Urinary bladder (tissue), 4 donors: ENCODE data around the gene NELL2. TPM values are rescaled to one million over a fixed set of nuclear protein-coding genes. Genes with fewer than 3 reads are reported as not detected.

Source experiments
- DNase-seq: peaks from one replicate; pipeline ENCODE4 v3.0.0-alpha.2; 2015; ENCODE audit errors: extremely low spot score
- H3K27ac ChIP-seq: one replicate; pipeline ENCODE4 v1.5.1; 2013; ENCODE audit warnings: low read depth, mild to moderate bottlenecking, moderate library complexity
- H3K36me3 ChIP-seq: one replicate; pipeline ENCODE4 v1.6.1; 2013; ENCODE audit warnings: mild to moderate bottlenecking, moderate library complexity; ENCODE audit not compliant: insufficient read depth
- H3K4me1 ChIP-seq: one replicate; pipeline ENCODE4 v1.6.1; 2013; ENCODE audit warnings: mild to moderate bottlenecking, moderate library complexity; ENCODE audit not compliant: insufficient read depth
- H3K4me3 ChIP-seq: one replicate; pipeline ENCODE4 v1.5.1; 2013; ENCODE audit warnings: low read depth, low read length
- WGBS: extraction: QIAGEN DNeasy Blood & Tissue Kit; methylation state at CpG from one replicate; pipeline ENCODE4 v1.1.7; 2013; 5-methylcytosine and 5-hydroxymethylcytosine counted together
- polyA plus RNA-seq: library from polyadenylated mRNA; stranded (reverse); fragments of 200-250 nt; gene quantifications from one replicate; pipeline ENCODE4 v1.2.3, GENCODE V29; 2013
- total RNA-seq: library from RNA; depleted of rRNA; stranded (reverse); fragments of >200 nt; gene quantifications from one replicate; pipeline ENCODE4 v1.2.3, GENCODE V29; 2014
- donor health status: healthy with polysubstance abuse.
- donor health status: healthy.

The NELL2 gene
- total and polyA plus RNA-seq, 2 donors, result 21.7 to 28.1 TPM

DNA sequence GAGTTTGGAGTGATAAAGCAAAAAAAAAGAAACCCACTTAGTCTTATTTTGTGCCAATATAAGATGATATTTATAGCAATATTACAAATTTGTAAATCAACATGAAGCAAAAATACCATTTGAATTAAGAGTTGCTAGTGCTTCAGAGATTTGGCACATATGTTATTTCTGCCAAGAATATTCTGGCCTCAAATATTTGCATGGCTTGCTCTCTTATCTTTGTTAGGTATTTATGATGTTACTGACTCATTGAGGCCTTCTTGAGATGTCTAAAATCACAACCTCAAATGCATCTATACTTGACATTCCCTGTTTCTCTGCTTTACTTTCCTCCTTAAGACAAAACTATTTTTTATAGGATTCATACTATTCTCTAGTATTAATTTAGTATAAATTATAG lies 301.5 kb downstream of the NELL2 start:
- DNase-seq, result no peak
- Histone ChIP-seq H3K4me1 (no peaks in the 10 kb centered on the region), H3K36me3 (no peaks in the 10 kb centered on the region), H3K27ac (no peak overlapping the region), H3K4me3 (no peak overlapping the region)

DNA sequence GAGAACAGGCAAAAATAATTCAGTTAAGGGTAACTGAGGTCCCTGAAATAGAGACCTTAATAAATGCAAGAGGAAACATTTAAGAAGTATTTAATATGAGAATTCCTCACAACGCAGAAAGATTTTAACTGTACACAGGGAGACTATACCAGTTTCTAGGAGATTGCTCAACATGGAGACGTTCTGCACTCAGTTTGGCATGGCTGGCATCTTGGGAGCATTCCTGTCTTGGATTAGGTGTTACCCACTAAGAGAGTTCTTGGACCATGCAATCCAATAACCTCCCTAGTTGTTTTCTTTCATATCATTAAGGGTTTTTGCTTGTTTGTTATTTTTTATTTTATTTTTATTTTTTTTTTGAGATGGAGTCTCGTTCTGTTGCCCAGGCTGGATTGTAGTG lies 302.4 kb downstream of the NELL2 start:
- DNase-seq, result no peak
- Histone ChIP-seq H3K36me3 (no peaks in the 10 kb centered on the region), H3K27ac (no peak overlapping the region), H3K4me3 (no peak overlapping the region), H3K4me1 (no peaks in the 10 kb centered on the region)
- 83% methylated on average over 3 of the region's 3 CpGs for WGBS

DNA sequence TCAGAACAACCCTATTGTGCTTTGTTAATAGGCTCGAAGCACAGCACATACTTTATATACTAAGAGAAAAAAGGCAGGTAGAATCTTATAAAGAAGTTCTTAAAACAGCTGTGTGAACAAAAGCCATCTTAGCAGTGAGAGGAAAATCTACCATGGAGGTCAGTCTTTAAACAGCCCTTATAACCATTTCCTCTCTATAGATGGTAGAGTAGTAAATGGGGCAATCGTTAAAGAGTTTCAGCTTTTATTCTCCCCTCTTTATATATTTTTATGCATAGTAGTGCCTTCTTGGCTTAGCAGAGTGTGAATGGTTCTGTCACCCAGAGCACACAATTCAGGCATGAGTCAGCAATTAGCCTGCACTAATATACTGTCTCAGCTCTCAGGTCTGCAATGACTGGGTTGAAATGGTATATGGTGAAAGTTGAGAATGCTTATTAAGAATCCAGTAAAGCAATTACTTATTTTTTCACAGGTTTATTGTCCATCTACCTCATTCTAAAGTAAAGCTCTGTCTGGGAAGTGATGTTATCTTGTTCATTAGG lies 305.0 kb downstream of the NELL2 start:
- WGBS, result 85% methylated on average over 2 of the region's 2 CpGs
- H3K4me1 ChIP-seq, result no peaks in the 10 kb centered on the region
- no peak overlapping the region for H3K27ac ChIP-seq
- H3K4me3 ChIP-seq, result no peak overlapping the region
- no peak for DNase-seq
- no peaks in the 10 kb centered on the region for H3K36me3 ChIP-seq

DNA sequence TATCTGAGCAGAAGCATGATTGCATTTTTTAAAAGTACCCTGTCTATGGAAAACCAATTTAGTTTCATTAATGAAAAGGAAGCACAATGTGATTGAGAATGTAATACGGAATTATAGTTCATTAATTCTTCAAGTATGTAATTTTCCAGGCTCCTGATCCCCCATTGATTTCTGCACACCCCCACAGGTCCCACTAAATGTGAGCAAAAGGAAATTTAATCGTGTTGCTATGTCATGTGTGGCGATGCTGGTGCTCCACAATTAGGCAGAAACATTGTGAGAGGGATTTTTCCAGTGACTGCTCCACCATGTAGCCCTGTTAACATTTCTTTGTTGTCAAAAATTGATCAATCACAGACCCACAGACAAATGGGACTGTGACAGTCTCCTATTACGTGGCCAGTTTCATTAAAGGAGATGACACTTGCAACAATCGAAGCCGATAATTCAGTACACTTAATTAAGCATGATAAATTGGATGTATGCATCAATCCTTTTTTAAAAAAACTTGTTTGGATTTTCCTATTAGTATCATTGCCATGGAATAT lies 306.0 kb downstream of the NELL2 start:
- 92% methylated on average over 6 of the region's 6 CpGs for WGBS
- H3K4me1 ChIP-seq, result no peaks in the 10 kb centered on the region
- no peak overlapping the region for H3K27ac ChIP-seq
- no peak for DNase-seq
- H3K36me3 ChIP-seq, result no peaks in the 10 kb centered on the region
- H3K4me3 ChIP-seq, result no peak overlapping the region

GRCh38 chr12:44565163-44565562 lies 311.0 kb downstream of the NELL2 start:
- Histone ChIP-seq H3K36me3 (no peaks in the 10 kb centered on the region), H3K4me1 (no peaks in the 10 kb centered on the region), H3K4me3 (no peak overlapping the region), H3K27ac (no peak overlapping the region)
- DNase-seq, result no peak
- WGBS, result 93% methylated on average over 5 of the region's 5 CpGs

DNA sequence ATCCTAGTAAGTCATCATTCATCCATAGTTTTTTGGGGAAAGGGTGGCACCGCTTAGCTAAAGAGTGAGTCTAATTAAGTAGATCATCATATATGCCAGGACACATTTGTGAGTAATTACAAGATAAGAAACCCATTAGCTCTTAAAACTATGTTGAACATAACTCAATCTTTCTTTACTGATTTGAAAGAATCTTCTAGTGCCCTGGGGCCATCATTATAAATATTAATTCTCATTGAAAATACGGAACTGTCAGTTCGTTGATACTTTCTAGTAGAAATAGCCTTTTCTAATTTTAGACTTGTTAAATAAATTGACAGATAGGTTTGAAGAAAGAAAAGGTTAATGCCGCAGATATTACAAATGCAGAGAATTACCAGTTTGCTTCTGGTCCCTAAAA lies 312.6 kb downstream of the NELL2 start:
- no peak for DNase-seq
- 88% methylated on average over 4 of the region's 4 CpGs for WGBS
- H3K27ac ChIP-seq, result no peak overlapping the region
- H3K4me3 ChIP-seq, result no peak overlapping the region
- no peaks in the 10 kb centered on the region for H3K4me1 ChIP-seq
- no peaks in the 10 kb centered on the region for H3K36me3 ChIP-seq

- no peaks in the 10 kb centered on the region for H3K36me3 ChIP-seq
- no peak overlapping the region for H3K27ac ChIP-seq
- H3K4me1 ChIP-seq, result no peaks in the 10 kb centered on the region
- H3K4me3 ChIP-seq, result no peak overlapping the region
- WGBS, result 93% methylated on average over 14 of the region's 14 CpGs
- no peak for DNase-seq
Observed at GRCh38 chr12:44558340-44559100, 317.6 kb downstream of the NELL2 start.

DNA sequence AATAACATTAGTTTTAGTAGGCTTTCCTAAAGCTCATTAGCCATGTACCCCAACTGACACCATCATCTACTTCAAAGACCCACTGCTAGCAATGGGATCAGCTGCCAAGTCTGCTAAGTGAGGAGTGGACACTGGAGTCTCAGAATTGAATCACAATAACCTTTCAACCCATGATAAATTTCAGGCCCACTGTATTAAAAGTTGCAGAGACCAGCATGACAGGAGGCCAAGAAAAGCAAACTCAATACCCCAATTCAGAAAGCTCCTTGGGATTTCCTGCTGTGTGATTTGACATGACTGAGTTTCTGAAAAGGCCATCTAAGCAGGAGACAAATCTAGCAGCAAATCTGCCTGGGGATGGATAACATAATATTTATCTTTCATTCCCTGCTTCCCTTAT lies 320.7 kb downstream of the NELL2 start:
- no peak overlapping the region for H3K4me3 ChIP-seq
- H3K4me1 ChIP-seq, result no peaks in the 10 kb centered on the region
- H3K36me3 ChIP-seq, result no peaks in the 10 kb centered on the region
- no peak overlapping the region for H3K27ac ChIP-seq
- DNase-seq, result no peak

DNA sequence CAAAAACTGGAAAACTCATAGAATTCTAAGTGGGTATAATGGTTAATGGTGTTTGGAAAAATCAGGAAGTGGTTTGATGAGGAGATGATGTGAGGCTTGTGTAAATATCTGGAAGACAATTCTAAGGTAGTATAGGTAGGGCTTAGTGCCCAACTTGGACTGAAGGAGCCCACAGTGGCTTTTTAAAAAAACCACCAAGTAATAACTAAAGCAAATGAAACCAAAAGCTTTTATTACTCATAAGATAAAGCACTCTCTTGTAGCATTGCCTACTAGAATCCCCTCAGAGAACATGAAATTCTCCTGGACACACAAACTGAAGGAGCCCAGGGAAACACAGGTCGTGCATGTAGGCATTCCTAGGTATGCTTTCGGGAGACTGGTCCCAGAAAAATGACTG lies 324.5 kb downstream of the NELL2 start:
- WGBS, result 81% methylated on average over 2 of the region's 2 CpGs
- Histone ChIP-seq H3K27ac (no peak overlapping the region), H3K4me3 (no peak overlapping the region), H3K4me1 (no peaks in the 10 kb centered on the region), H3K36me3 (no peaks in the 10 kb centered on the region)
- no peak for DNase-seq

DNA sequence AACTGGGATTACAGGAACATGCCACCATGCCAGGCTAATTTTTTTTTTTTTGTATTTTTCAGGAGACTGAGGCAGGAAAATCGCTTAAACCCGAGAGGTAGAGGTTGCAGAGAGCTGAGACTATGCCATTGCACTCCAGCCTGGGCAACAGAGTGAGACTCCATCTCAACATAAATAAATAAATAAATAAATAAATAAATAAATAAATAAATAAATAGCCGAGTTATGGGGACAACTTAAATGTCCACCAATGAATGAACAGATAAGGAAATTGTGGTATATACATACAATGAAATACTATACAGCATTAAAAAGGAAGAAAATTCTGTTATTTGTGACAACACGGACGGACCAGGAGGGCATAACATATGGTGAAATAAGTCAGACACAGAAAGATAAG lies 325.7 kb downstream of the NELL2 start:
- Histone ChIP-seq H3K4me1 (no peaks in the 10 kb centered on the region), H3K27ac (no peak overlapping the region), H3K36me3 (no peaks in the 10 kb centered on the region), H3K4me3 (no peak overlapping the region)
- no peak for DNase-seq
- WGBS, result 96% methylated on average over 5 of the region's 5 CpGs

DNA sequence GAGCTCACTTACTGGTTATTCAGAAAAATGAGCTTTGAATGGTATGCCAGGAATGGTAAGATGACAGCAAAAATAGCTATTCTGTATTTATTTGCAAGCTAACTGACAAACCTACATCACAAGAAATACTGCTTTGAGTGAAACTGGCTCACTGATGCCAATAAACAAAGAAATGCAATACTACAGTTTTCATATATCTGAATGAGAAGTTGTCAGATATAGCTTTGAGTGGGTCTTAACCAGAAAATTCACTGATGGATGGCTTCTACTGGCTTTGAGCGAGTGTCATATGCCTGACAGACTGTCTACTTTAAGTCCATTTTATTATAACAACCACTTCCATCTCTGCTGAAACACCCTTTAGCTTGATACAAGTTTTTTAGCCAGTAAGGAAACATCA lies 330.1 kb downstream of the NELL2 start:
- no peak overlapping the region for H3K4me3 ChIP-seq
- no peak overlapping the region for H3K27ac ChIP-seq
- WGBS, result 91% methylated on average over 1 of the region's 1 CpG
- H3K36me3 ChIP-seq, result no peaks in the 10 kb centered on the region
- no peaks in the 10 kb centered on the region for H3K4me1 ChIP-seq
- DNase-seq, result no peak

DNA sequence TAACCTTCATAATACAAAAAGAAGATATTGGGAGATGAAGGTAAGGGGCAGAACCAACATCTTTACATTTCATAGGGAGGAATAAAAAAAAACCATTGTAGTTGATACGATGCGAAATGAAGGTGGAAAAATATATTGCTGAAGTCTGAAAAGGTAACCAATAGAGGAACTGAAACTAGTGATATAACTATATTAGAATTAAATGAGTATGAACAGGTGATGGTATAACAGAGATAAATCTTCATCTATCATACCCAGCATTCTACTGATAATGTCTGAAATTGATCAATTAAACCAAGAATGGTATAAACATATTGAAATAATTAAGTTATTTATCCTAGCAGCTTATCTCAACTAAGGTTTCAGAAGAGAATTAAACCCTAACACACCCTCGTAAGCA lies 332.1 kb downstream of the NELL2 start:
- no peaks in the 10 kb centered on the region for H3K4me1 ChIP-seq
- no peak overlapping the region for H3K4me3 ChIP-seq
- H3K36me3 ChIP-seq, result no peaks in the 10 kb centered on the region
- DNase-seq, result no peak
- no peak overlapping the region for H3K27ac ChIP-seq
- WGBS, result 86% methylated on average over 3 of the region's 3 CpGs

- Histone ChIP-seq H3K36me3 (no peaks in the 10 kb centered on the region), H3K4me3 (no peak overlapping the region), H3K4me1 (no peaks in the 10 kb centered on the region), H3K27ac (no peak overlapping the region)
- no peak for DNase-seq
- 86% methylated on average over 1 of the region's 1 CpG for WGBS
Observed at GRCh38 chr12:44542716-44543115, 333.4 kb downstream of the NELL2 start.

DNA sequence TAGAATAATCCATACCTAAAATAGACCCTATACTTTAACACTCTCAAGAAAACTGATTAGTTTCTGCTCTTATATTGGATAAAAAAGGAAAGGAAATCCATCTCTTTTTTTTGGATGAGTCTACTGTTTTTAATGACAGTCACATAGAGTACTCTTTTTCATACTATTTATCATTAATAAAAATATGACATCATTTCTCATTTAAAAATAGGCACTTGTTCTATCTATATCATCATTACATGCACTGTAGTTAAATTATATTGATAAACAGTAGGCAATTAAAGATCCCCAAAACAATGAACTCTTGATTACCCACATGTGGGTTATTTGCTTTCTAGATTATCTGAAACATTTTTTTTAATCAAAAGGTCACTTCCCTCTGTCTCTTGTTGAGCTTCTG lies 338.8 kb downstream of the NELL2 start:
- Histone ChIP-seq H3K4me1 (no peaks in the 10 kb centered on the region), H3K27ac (no peak overlapping the region), H3K36me3 (no peaks in the 10 kb centered on the region), H3K4me3 (no peak overlapping the region)
- no peak for DNase-seq
